Fibroblast of pulmonary artery (primary cell): ENCODE measurements around the gene ZNF536.

Source experiments
- DNase-seq: peaks from one replicate; pipeline ENCODE4 v3.0.0-alpha.2; 2010; ENCODE audit warnings: low read depth
- H3K4me3 ChIP-seq: replicated peaks from 2 replicates; pipeline ENCODE4 v1.5.1; 2011; ENCODE audit warnings: low read depth, mild to moderate bottlenecking, control low read depth, low read length, moderate library complexity
- TF ChIP-seq, protein P1 (sequence below): IDR thresholded peaks from 2 replicates; pipeline ENCODE4 v1.5.1; 2011; ENCODE audit warnings: mild to moderate bottlenecking, control low read depth, low read length, inconsistent platforms; ENCODE audit errors: missing control alignments

Gene ZNF536

GRCh38 chr19:30504272-30504671 lies 132.1 kb downstream of the ZNF536 start:
- H3K4me3 ChIP-seq: no peak overlapping the region
- TF ChIP-seq, protein P1, sequence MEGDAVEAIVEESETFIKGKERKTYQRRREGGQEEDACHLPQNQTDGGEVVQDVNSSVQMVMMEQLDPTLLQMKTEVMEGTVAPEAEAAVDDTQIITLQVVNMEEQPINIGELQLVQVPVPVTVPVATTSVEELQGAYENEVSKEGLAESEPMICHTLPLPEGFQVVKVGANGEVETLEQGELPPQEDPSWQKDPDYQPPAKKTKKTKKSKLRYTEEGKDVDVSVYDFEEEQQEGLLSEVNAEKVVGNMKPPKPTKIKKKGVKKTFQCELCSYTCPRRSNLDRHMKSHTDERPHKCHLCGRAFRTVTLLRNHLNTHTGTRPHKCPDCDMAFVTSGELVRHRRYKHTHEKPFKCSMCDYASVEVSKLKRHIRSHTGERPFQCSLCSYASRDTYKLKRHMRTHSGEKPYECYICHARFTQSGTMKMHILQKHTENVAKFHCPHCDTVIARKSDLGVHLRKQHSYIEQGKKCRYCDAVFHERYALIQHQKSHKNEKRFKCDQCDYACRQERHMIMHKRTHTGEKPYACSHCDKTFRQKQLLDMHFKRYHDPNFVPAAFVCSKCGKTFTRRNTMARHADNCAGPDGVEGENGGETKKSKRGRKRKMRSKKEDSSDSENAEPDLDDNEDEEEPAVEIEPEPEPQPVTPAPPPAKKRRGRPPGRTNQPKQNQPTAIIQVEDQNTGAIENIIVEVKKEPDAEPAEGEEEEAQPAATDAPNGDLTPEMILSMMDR: no peak

DNA sequence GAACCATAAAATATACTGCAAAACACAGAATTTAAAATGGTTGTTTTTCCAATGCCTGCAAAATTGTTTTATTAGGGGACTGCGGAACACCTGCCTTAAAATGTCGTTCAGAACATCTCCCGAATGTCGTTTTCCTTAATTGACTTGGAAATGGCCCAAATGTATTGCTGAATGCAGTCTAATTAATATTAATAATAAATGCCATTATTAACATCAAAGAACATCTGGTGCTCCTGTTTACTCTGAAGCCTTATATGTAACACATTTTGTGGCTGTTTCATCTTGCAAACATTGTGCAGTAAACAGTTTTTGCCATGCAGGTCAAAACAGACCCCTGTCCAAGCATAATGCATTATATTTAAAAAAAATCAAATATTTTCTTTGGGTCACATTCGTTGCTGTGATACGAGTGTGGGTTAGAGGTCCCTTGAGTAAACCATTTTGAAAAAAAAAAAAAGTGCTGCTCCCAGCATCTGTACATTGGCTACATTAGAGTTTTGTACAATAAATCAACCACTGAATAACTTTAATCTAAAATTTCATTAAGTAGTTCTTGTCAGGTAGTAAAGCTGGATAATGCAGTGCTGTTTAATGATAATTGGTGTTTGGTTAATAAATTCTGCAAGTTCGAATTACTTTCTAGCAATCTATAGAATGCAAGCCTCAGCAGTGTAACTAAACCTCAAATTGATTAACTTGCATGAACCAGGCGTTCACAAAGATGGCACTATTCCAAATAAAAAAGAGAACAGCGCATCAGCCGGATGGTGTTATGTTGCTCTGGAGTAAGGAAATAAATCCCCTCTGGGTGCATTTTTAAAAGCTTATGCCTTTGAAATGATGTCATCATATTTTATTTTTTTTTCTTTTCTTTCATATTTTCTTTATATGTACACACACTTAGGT lies 140.2 kb downstream of the ZNF536 start:
- H3K4me3 ChIP-seq: no peak overlapping the region
- TF ChIP-seq, protein P1: no peak
- no peak for DNase-seq

More at GRCh38 chr19:30504272-30504671, 132.1 kb downstream of the ZNF536 start:
- no peak for DNase-seq

- DNase-seq: no peak
Observed at GRCh38 chr19:30513082-30513411, 140.9 kb downstream of the ZNF536 start.

DNA sequence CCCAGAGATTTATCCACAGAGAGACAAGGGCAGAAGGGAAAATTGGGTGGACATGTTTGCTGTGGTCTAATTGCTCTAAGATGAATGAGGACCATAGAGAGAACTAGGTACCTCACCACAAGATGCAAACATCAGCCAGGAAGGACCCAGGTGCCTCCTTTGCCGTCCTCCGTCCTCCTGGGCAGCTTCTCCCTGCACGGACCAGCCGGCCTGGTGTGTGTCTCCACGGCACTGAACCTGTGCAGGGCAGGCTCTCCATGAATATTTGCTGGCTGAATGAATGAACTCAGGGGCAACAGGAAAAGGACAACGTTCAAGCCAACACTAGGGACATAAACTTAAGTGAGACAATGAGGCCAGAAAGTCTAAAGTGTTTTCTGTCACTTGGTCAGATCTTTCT lies 143.9 kb downstream of the ZNF536 start:
- no peak for DNase-seq
- TF ChIP-seq, protein P1: no peak
- no peak overlapping the region for H3K4me3 ChIP-seq

More at GRCh38 chr19:30513082-30513411, 140.9 kb downstream of the ZNF536 start:
- H3K4me3 ChIP-seq: no peak overlapping the region
- TF ChIP-seq, protein P1: no peak

DNA sequence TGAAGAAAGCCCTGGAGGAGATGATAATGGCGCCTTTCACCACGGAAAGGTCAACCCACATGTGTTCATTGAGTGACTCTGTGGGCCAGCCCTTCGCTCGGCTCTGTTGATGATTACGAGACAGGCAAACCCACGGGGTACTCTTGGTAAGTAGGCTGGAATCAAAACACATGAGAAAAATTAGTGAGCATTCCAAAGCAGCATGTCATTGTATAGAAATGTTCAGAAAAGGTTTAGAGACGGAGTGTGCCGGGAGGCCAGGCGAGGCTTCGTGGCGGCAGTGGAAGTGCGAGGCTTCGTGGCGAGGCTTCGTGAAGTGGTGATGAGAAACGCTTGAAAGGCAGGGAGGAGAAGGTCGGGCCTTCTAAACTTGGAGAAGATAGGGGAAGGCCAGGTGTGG lies 144.3 kb downstream of the ZNF536 start:
- H3K4me3 ChIP-seq: no peak overlapping the region
- DNase-seq: no peak
- TF ChIP-seq, protein P1: no peak

DNA sequence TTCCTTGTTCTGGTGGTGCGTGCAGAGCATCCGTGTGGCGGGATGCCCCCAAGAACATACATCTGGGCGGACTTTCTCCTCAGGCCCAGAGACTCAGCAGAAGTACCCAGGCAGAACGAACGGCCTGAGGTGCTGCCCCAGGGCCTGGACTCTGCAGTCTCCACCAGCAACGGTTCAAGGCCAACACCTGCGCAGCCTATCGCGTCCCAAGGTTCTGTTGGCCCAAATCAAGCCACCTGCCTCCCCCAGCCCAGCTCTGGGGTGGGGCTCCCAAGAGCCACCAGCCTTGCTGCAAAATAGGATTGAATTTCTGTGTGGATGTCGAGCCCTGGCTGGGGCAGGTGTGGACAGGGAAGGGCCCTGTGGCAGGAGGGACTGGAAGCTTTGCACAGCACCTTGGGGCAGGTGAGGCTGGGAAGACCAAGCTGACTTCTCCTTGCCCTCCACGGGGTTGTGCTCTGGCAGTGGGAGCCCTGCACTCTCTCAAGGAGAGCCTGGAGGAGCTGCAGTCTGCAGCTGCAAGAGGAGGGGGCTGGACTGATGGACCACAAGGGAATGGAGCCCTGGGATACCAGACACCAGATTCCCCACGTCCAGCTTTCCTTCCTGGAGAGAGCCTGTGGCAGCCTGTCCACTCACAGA lies 146.9 kb downstream of the ZNF536 start:
- TF ChIP-seq, protein P1: no peak
- DNase-seq: no peak
- no peak overlapping the region for H3K4me3 ChIP-seq
